ENCODE measurements around the gene BPIFB1. TPM values are rescaled to one million over a fixed set of nuclear protein-coding genes. Genes with fewer than 3 reads are reported as not detected.

The BPIFB1 gene
- total and polyA plus RNA-seq, 2 of the 8 experiments (the other 6 are each of a cell fraction or from before 2014, with no cell fraction given) = not detected

- Histone ChIP-seq H3K23me2 (ENCODE audit: low read depth, low read length) (peaks cover 5% of the 10 kb centered on the region; the same call in 1 of the 2 replicates), H2AK5ac (ENCODE audit: low read depth, low read length) (no peak overlapping the region), H3K9me3 (ENCODE audit: insufficient read depth in 2 of 2, low read depth in 1 of 2, low read length in 1 of 2) (no peaks in the 10 kb centered on the region), H2AFZ (ENCODE audit: low read length) (no peak overlapping the region), H3K14ac (ENCODE audit: insufficient read length) (no peak overlapping the region), H4K91ac (replicated peaks; ENCODE audit: insufficient read length, low read length) (no peak overlapping the region), H3K9ac (replicated peaks in 1 of 4; ENCODE audit: extremely low read depth in 1 of 4, low read depth in 3 of 4, low read length in 3 of 4) (no peak overlapping the region), H3K4me1 (replicated peaks in 1 of 4; ENCODE audit: control insufficient read depth in 3 of 4, insufficient read depth in 4 of 4, low read length in 3 of 4) (no peaks in the 10 kb centered on the region), H2BK15ac (ENCODE audit: low read length) (no peak overlapping the region), H3K4ac (replicated peaks; ENCODE audit: insufficient read length, low read depth, low read length) (no peak overlapping the region), H3K18ac (ENCODE audit: extremely low read depth, low read length) (no peak overlapping the region), H2BK12ac (ENCODE audit: low read depth, low read length) (no peak overlapping the region), H3K23ac (ENCODE audit: insufficient read length) (no peak overlapping the region), H3K36me3 (ENCODE audit: control insufficient read depth in 2 of 4, insufficient read depth in 4 of 4, low read length in 3 of 4) (no peaks in the 10 kb centered on the region), H3K56ac (replicated peaks; ENCODE audit: insufficient read length, low read depth, low read length) (no peak overlapping the region), H4K8ac (ENCODE audit: extremely low read depth, insufficient read depth, low read length) (peak overlapping the region; percentile 0; the same call in 1 of the 2 replicates), H4K20me1 (replicated peaks in 1 of 2; ENCODE audit: control insufficient read depth in 1 of 2, insufficient read depth in 2 of 2, low read length in 2 of 2) (peaks cover 0 to 3% of the 10 kb centered on the region in 2 experiments), H3K4me2 (ENCODE audit: insufficient read depth in 1 of 2, low read depth in 2 of 2, low read length in 2 of 2) (no peak overlapping the region), H3K79me2 (ENCODE audit: control insufficient read depth in 1 of 2, insufficient read depth in 2 of 2, low read length in 2 of 2) (no peaks in the 10 kb centered on the region), H3K79me1 (ENCODE audit: low read depth, low read length) (no peaks in the 10 kb centered on the region), H3K4me3 (ENCODE audit: extremely low read depth in 1 of 4, insufficient read depth in 2 of 4, low read depth in 3 of 4, low read length in 4 of 4) (no peak overlapping the region), H2BK5ac (ENCODE audit: low read depth, low read length) (no peak overlapping the region), H2BK120ac (replicated peaks; ENCODE audit: low read depth, low read length) (no peak overlapping the region), H3K27ac (ENCODE audit: low read depth, low read length) (no peak overlapping the region), H4K5ac (ENCODE audit: insufficient read length, low read depth, low read length) (no peak overlapping the region), H3K27me3 (replicated peaks in 1 of 4; ENCODE audit: control insufficient read depth in 3 of 4, extremely low read depth in 1 of 4, insufficient read depth in 3 of 4, low read length in 3 of 4) (no peaks in the 10 kb centered on the region), H2BK20ac (ENCODE audit: low read length) (no peak overlapping the region)
- POLR2A ChIA-PET (ENCODE audit: partially characterized antibody) = no interaction called here
- 86% methylated on average over 2 of the region's 2 CpGs; no CpG with 5 or more reads in 1 of the 2 experiments for WGBS, 2 experiments (ENCODE audit: extremely low coverage in 1 of 2, insufficient coverage in 1 of 2, insufficient read length in 1 of 2, insufficient replicate concordance in 2 of 2, low coverage in 1 of 2, low lambda C conversion rate in 2 of 2, missing lambda C conversion rate in 1 of 2)
- no peak for FAIRE-seq
- no peak for DNase-seq (ENCODE audit: low read depth in 1 of 2, low spot score in 2 of 2)
- TF ChIP-seq CBX8 (IDR thresholded peaks at IDR 0.05; ENCODE audit: borderline replicate concordance, low read depth, low read length) (no peak), KDM1A (IDR thresholded peaks at IDR 0.05; ENCODE audit: borderline replicate concordance, low read length) (no peak), EGR1 (IDR thresholded peaks at IDR 0.05; ENCODE audit: borderline replicate concordance, low read depth, low read length) (no peak), EZH2 (IDR thresholded peaks at IDR 0.05; ENCODE audit: low read depth, low read length, severe bottlenecking) (no peak), NANOG (IDR thresholded peaks at IDR 0.05; ENCODE audit: insufficient read depth, low read depth, low read length, poor library complexity, severe bottlenecking) (no peak), KDM5A (IDR thresholded peaks at IDR 0.05; ENCODE audit: low read length) (no peak), NRF1 (IDR thresholded peaks at IDR 0.05; ENCODE audit: low read depth, low read length) (no peak), SAP30 (IDR thresholded peaks at IDR 0.05; ENCODE audit: insufficient read depth, insufficient replicate concordance, low read length) (no peak), YY1 (IDR thresholded peaks at IDR 0.05; ENCODE audit: low read depth, low read length) (no peak), RFX5 (IDR thresholded peaks at IDR 0.05; ENCODE audit: borderline replicate concordance, low read depth, low read length) (no peak)
- CTCF ChIA-PET (ENCODE audit: partially characterized antibody) = no interaction called here
These were observed 23.8 kb downstream of the BPIFB1 start for GRCh38 chr20:33306807-33307206.

All from H1 (cell line).